Measurements from ENCODE around the gene CAVIN1.

GRCh38 chr17:42421507-42422338 is 1.3 kb downstream of the CAVIN1 start:
- TF ChIP-seq CTCF (IDR thresholded peaks at IDR 0.05; ENCODE audit: insufficient read depth, low read length, poor library complexity, severe bottlenecking): no peak
- TF ChIP-seq EZH2phosphoT487 (conservative IDR thresholded peaks at IDR 0.05; ENCODE audit: low read length): no peak

Data from SU-DHL-6 (cell line).